Measurements from ENCODE around the gene PHF2. TPM values are rescaled to one million over a fixed set of nuclear protein-coding genes. Genes with fewer than 3 reads are reported as not detected.
A peak's percentile ranks its signal among the peaks of the same experiment; 100 is the strongest.

The PHF2 gene
- total and polyA plus RNA-seq, 10 donors: 11.2 to 46.2 (median 31.0) TPM

DNA sequence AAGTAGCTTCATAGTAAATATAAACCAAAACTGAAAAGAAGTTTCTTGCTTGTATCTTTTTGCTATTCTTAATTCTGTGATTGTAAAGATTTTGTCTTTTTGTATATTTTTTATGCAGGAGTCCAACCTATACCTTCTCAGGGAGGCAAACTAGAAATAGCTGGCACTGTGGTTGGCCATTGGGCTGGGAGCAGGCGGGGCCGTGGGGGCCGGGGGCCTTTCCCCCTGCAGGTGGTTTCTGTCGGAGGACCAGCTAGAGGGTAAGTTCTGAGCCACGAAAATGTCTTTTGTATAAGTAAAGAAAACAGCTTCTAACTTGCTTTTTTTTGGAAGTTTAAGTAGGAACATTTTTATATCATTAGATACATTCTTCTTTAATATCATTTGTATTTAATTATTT is 15.4 kb upstream of the PHF2 start:
- Histone ChIP-seq H3K4me1 (peaks cover 0 to 4% (median 3%) of the 10 kb centered on the region in 6 donors), H3K36me3 (peaks cover 7 to 94% (median 83%) of the 10 kb centered on the region in 6 donors), H3K4me3 (no peak overlapping the region), H3K9me3 (no peaks in the 10 kb centered on the region), H3K27me3 (replicated peaks in 1 of 7) (no peaks in the 10 kb centered on the region), H3K27ac (no peak overlapping the region)
- intact Hi-C loops (cut with DNase I; ENCODE audit: low total_unique reads): loop anchor here (10.0 kb wide), 1 partner anchor 396 kb away; no protein-coding TSS in a partner anchor
- no peak for TF ChIP-seq POLR2A (IDR thresholded peaks at IDR 0.05)
- TF ChIP-seq POLR2AphosphoS5 (IDR thresholded peaks at IDR 0.05): no peak
- TF ChIP-seq, protein P1, sequence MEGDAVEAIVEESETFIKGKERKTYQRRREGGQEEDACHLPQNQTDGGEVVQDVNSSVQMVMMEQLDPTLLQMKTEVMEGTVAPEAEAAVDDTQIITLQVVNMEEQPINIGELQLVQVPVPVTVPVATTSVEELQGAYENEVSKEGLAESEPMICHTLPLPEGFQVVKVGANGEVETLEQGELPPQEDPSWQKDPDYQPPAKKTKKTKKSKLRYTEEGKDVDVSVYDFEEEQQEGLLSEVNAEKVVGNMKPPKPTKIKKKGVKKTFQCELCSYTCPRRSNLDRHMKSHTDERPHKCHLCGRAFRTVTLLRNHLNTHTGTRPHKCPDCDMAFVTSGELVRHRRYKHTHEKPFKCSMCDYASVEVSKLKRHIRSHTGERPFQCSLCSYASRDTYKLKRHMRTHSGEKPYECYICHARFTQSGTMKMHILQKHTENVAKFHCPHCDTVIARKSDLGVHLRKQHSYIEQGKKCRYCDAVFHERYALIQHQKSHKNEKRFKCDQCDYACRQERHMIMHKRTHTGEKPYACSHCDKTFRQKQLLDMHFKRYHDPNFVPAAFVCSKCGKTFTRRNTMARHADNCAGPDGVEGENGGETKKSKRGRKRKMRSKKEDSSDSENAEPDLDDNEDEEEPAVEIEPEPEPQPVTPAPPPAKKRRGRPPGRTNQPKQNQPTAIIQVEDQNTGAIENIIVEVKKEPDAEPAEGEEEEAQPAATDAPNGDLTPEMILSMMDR (IDR thresholded peaks at IDR 0.05 in 8 of 11, conservative IDR thresholded peaks at IDR 0.05 in 3 of 11): no peak
- 84 to 91% (median 86%) methylated on average over 5 of the region's 5 CpGs for WGBS, 5 donors
- DNase-seq: no peak

DNA sequence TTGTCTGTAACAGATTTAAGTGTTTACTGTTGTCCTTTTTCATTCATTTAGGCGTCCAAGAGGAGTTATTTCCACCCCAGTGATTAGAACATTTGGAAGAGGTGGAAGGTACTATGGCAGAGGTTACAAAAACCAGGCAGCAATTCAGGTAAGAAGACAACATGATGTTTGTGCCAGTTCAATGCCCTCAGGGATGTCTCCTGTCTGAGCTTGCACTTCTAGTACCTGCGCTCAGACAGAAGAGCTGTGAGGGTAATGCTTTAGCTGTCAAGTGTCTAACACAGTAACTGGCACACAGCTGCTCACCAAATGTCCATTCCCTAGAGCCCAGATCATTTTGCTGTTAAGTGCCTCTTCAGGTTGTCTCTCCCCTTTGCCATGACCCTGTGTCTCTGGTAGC is 14.2 kb upstream of the PHF2 start:
- no peak overlapping the region for H3K27ac ChIP-seq
- WGBS, 5 donors: 95 to 100% (median 96%) methylated on average over 2 of the region's 2 CpGs
- TF ChIP-seq, protein P1 (IDR thresholded peaks at IDR 0.05 in 8 of 11, conservative IDR thresholded peaks at IDR 0.05 in 3 of 11): no peak
- TF ChIP-seq POLR2A (IDR thresholded peaks at IDR 0.05) (no peak), POLR2AphosphoS5 (IDR thresholded peaks at IDR 0.05) (no peak)
- H3K4me3 ChIP-seq: no peak overlapping the region
- H3K4me1 ChIP-seq: peaks cover 1 to 14% (median 11%) of the 10 kb centered on the region in 6 donors
- H3K36me3 ChIP-seq: peaks cover 7 to 83% (median 74%) of the 10 kb centered on the region in 6 donors
- no peak for DNase-seq
- no peaks in the 10 kb centered on the region for H3K27me3 ChIP-seq (replicated peaks in 1 of 7)
- intact Hi-C loops (cut with DNase I; ENCODE audit: low total_unique reads): loop anchor here (10.0 kb wide), 1 partner anchor 397 kb away; no protein-coding TSS in a partner anchor
- no peaks in the 10 kb centered on the region for H3K9me3 ChIP-seq

DNA sequence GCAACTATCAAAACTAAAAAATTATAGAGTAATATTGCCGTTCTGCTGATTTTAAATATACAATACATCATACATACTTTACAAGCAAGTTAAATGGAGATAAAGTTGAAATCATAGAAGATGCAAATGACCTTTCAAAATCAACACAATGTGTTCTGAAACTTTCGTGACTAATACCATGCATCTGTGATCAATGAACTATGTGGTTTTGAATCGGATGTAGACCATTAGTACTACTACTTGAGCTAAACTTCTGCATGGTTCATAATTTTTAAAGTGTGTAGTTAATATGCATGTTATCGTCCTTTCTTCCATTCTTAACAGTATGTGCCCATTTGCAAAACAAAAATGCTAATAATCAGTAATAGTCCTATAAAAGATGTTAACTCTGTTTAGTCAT is 11.3 kb upstream of the PHF2 start:
- Histone ChIP-seq H3K9me3 (no peaks in the 10 kb centered on the region), H3K27ac (no peak overlapping the region), H3K4me1 (peaks cover 9 to 40% (median 28%) of the 10 kb centered on the region in 6 donors), H3K4me3 (no peak overlapping the region), H3K36me3 (peaks cover 0 to 53% (median 46%) of the 10 kb centered on the region in 6 donors), H3K27me3 (replicated peaks in 1 of 7) (no peaks in the 10 kb centered on the region)
- TF ChIP-seq, protein P1 (IDR thresholded peaks at IDR 0.05 in 8 of 11, conservative IDR thresholded peaks at IDR 0.05 in 3 of 11): no peak
- TF ChIP-seq POLR2A (IDR thresholded peaks at IDR 0.05): no peak
- no peak for TF ChIP-seq POLR2AphosphoS5 (IDR thresholded peaks at IDR 0.05)
- no peak for DNase-seq
- intact Hi-C loops (cut with DNase I; ENCODE audit: low total_unique reads): loop anchor here (10.0 kb wide), 1 partner anchor 400 kb away; no protein-coding TSS in a partner anchor
- 64 to 81% (median 79%) methylated on average over 4 of the region's 4 CpGs for WGBS, 5 donors

DNA sequence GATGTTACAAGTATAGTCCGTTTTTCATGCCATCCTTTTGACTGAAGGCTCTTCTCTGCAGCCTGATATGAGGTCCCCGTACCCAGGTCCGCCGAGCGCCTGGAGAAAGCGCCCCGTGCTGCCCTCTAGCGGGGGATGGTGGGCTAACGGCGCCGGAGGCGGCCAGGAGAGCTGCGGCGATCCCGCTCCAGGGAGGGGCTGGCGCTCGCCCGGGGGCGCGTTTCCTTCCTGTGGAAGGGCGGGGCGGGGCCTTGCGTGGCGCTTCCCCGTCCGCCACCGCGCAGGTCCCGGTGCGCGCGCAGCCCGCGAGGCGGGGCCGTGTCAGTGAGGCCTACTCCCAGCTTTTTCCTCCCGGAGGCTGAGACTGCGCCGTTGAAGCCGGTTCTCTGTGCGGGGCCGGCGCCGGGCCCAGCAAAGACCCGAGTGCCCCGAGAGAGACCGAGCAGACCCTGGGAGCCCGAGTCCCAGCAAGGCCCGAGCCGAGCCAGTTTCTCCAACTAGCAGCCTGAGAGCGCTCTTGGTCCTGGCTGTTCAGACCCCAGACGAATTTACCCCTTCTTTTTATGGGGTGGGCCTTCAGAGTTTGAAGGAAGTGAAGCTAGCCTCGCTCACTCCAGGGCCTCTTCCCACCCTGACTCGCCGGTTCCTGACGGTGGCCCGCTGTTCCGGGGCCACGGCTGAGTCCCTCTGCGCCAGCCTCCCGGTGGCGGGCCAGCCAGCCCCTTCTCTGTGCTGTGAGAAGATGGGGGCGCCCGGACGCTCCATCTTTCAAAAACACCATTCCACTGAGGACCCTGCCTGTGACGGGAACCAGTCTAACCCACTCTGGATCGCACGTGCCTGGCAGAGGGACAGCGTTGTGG is 9.7 kb upstream of the PHF2 start:
- Histone ChIP-seq H3K4me1 (peaks cover 9 to 40% (median 28%) of the 10 kb centered on the region in 6 donors), H3K9me3 (peaks cover 0 to 8% (median 0%) of the 10 kb centered on the region in 8 donors), H3K27me3 (replicated peaks in 1 of 7) (no peaks in the 10 kb centered on the region), H3K27ac (peak overlapping the region; percentile 84 to 98 (median 92)), H3K4me3 (peak overlapping the region; percentile 18 to 75 (median 42)), H3K36me3 (peaks cover 0 to 38% (median 31%) of the 10 kb centered on the region in 6 donors)
- peak; percentile 100 for DNase-seq
- TF ChIP-seq POLR2AphosphoS5 (IDR thresholded peaks at IDR 0.05) (peak; percentile 97 to 98 (median 97)), POLR2A (IDR thresholded peaks at IDR 0.05) (peak; percentile 29 to 91 (median 79))
- TF ChIP-seq, protein P1 (IDR thresholded peaks at IDR 0.05 in 8 of 11, conservative IDR thresholded peaks at IDR 0.05 in 3 of 11): peak; percentile 89 to 100 (median 99)
- WGBS, 5 donors: 2 to 5% (median 2%) methylated on average over 24 to 69 of the region's 69 CpGs
- intact Hi-C loops (cut with DNase I; ENCODE audit: low total_unique reads): loop anchor here (10.0 kb wide), 1 partner anchor 402 kb away; no protein-coding TSS in a partner anchor

Measured in spleen (tissue), 11 donors.